GM03348 (cell line): ENCODE data around the gene NKX6-2.

Experiments used
- DNase-seq: peaks from one replicate; pipeline ENCODE4 v3.0.0; 2012; ENCODE audit warnings: low spot score

The NKX6-2 gene

GRCh38 chr10:132754071-132754470, 31.9 kb downstream of the NKX6-2 start:
- DNase-seq: no peak

DNA sequence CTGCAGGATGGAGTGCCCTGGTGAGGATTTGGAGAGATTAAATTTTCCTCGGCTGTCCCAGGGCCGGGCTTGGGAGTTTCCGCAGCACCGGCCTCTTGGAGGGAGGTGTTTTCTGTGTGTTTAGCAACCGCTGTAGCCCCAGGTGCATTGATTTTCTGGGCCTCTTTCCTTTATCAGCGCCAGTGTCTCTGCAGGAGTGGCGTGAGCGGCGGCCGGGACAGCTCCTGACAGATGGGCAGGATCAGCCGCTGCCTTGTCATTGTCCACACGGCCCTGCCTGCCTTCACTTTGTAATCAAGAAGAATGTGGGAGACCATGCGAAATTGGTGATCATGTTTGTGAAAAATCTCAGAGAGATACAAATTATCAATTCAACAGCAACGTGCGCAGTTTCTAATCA, 32.4 kb downstream of the NKX6-2 start:
- no peak for DNase-seq

- no peak for DNase-seq
Observed at GRCh38 chr10:132752961-132753360, 33.0 kb downstream of the NKX6-2 start.

- no peak for DNase-seq
Observed at GRCh38 chr10:132752378-132752777, 33.6 kb downstream of the NKX6-2 start.

- no peak for DNase-seq
Observed at GRCh38 chr10:132750936-132751335, 35.0 kb downstream of the NKX6-2 start.

GRCh38 chr10:132749371-132749795, 36.6 kb downstream of the NKX6-2 start:
- DNase-seq: no peak

DNA sequence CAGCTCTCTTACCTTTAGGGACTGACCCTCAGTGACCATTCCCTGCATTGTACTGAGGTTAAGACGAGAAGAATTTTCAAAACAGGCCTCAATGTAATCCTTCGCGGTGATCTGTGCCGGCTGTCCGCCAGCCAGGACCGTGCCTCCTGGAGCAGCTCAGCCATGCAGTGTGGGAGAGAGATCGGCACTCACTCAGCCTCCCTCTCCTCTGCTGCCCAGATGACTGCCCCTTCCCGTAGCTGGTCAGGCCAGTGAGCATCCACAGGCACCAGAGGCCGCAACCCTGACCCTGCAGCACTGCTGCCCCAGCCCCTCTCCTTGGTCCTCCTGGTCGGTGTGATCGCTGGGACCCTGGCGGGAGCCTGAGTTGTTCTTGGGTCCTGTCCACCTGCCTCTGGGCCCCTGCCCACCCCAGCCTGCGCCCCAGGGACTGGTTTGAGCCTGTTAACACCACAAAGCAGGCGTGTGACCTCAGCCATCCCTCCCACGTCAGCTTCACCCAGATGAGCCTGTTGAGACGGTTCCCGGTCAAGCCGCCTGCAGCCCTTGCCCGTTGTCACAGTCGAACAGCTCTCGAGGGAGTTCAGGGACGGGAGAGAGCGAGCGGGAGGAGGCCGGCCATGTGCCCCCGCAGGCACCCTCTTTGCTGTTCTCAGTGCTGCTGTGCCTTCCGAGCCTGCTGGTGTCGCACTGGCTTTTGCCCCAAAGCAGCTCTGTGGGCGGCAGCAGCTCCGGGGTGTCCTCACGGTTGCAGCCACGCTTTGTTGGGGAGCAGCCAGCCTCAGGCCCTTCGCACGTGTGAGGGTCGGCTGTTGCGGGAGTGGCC, 37.2 kb downstream of the NKX6-2 start:
- no peak for DNase-seq

DNA sequence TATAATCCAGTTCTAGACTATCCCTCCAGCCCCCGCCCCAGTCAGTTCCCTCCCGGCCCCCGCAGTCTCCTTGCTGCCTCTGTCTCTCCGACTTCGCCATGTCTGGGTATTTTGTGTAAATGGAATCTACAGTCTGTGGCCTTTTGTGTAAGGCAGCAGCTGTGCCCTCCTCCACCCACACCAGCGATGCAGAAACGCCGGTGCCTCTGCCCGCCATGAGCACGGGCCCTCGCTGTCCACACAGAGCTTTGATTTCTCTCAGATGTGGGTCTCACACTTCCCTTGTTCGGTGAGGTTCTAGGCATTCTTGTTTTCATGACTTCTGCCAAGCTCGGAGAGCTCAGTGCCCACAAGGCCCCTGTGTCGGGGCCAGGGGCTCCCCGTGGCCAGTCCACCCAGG, 37.8 kb downstream of the NKX6-2 start:
- DNase-seq: no peak

GRCh38 chr10:132746801-132747625, 38.9 kb downstream of the NKX6-2 start:
- DNase-seq: no peak

DNA sequence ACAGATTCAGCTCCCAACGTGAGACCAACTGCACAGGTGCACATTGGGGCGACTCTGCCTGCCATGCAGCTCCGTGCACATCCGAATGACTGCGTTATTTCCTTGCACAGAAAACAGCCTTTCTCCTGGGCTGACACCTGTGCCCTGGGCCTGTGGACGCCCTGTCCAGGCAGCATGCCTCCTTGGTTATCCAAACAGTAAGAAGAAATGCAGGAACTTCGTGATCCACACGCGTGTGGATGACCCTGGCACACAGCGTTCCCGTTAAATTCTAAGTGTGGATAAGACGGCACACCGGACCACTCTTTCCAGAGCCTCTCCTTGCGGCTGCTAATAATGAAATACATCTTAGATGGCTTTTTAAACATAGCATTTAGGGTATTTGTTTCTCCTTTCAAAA, 39.6 kb downstream of the NKX6-2 start:
- no peak for DNase-seq

GRCh38 chr10:132745971-132746370, 40.0 kb downstream of the NKX6-2 start:
- DNase-seq: no peak

DNA sequence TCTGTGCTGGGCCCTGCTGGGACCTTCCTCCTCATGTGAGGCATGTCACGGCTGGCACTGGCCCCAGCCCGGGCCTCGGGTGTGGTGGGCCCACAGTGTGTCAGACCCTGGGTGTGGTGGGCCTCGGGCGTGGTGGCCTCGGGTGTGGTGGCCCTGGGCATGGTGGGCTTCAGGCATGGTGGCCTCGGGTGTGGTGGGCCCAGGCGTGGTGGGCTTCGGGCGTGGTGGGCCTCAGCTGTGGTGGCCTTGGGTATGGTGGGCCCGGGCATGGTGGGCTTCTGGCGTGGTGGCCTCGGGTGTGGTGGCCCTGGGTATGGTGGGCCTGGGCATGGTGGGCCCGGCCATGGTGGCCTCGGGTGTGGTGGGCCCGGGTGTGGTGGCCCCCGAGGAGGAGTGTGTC, 40.4 kb downstream of the NKX6-2 start:
- no peak for DNase-seq

DNA sequence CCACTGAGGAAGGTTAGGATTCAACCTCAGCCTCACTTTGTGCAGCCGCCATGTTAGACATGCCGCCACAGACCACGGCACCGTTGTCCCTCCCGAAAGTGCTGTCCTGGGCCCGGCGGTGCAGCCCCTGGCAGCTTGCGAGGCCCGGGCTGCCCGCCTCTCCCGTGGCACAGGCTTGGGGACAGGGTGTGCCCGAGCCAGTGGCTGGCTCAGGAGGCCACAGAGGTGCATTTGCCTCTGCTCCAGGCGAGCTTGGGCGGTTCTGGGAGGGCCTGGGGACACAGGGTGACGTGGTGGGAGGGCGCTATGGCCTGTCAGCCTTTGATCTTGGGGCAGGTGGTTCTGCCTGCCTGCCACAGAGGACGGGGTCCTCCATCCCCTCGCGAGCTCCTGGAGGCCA, 41.1 kb downstream of the NKX6-2 start:
- no peak for DNase-seq

- no peak for DNase-seq
Observed at GRCh38 chr10:132743925-132744490, 41.9 kb downstream of the NKX6-2 start.

- DNase-seq: peak; percentile 89
Observed at GRCh38 chr10:132743196-132743924, 42.6 kb downstream of the NKX6-2 start.

GRCh38 chr10:132742837-132743194, 43.1 kb downstream of the NKX6-2 start:
- DNase-seq: no peak

DNA sequence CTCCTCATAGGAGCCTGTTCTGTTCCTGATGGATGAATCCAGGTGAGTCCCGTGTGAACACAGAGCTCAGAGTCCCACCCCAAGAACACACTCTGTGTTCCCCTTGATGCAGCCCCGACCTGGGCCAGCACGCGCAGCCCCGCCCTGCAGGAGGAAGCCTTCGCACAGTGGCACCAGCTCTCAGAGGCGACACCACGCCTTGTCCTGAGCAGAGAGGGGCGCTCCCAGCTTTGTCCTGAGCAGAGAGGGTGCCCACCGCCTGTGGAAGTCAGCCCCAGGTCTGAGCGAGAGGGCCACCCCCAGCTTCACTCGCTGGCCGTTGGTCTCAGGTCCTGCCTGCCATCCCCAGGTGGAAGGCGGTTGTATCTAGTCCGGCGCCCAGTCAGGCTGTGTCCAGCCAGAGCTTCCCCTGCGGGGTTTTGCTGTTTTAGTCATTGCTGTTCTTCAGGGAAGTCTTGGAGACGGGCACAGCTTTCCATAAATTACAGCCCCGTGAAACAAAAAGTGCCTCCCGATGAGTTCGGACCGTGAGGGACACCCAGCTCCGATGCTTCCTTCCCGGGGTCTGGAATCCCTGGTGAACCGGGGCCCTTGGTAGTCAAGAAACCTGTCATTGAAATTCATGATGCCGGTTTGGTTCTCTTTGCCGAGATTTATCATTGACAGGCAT, 43.6 kb downstream of the NKX6-2 start:
- no peak for DNase-seq

DNA sequence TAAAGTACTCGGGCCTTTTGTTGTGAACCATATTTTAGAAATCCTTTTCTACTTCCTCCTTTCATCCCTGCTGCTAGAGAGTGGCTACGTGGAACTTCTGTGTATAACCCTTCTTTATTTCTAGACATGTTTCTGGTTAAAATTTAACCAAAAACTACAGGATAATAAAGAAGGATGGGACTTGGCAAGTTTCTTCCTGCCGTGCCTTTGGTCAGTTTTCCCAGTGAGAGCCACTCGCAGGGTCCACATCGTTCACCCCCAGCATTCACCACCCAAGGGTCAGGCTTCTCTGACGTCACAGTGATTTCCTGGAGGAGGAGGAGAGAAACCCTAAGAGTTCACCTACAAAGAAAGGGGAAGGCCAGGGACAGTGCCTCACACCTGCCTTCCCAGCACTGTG, 45.4 kb downstream of the NKX6-2 start:
- DNase-seq: no peak

DNA sequence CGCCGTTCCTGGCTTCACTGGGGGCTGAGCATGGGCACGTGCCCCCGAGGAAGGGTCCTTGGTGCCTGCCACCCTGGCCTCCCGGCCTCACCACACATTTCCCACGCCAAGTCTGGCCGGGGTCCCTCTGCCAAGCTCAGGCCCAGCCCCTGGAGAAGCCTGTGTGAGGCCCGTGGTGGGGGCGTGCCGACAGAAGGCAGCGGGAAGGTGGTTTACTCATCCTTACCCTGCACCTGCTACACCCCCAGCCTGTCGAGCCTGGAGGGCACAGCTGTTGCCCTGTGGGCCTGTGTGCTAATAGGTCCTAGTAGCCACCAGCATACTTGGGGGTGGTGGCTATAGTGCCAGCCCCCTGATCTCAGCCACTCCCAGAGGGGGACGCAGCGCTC, 46.7 kb downstream of the NKX6-2 start:
- no peak for DNase-seq

DNA sequence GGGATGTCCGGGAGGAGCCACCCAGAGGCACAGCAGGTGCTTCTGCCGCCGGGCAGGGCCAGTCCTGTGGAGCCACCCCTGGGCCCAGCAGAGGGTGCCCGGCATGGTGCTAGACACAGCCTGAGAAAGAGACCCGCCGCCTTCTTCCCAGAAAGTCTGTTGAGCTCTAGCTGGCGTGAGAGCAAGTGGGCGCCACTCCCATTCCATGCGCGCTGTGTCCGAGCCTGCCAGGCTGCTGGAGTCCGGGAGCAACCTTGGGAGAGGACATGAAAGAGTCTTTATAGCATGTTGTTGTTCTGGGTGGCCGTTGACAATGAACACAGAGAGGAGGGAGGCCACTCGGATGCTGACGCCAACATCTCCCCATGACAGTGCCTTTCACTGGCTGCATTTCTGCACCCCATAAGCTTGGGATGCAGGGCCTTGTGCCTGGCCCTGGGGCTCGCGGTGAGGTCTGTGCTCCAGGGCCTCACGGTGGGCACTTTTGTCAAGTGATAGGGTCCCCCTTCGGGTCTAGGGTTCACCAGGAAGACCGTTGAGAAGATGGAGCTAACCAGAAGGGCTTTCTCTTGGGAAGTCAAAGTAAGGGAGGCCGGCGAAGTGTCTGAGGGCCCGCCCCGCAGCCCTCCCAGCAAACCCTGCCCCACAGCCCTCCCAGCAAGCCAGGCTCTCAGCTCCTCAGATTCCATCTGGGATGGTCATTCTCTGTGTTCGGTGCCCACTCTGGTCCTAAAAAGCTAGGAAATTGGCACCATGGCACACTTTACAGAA, 47.3 kb downstream of the NKX6-2 start:
- DNase-seq: no peak
